NCI-H82 treated with DMSO at 0.1 percent for 48 hours (cell line): ENCODE data around the gene SUSD2.
"Not testable (repeated sequence)": the region's sequence is repeated elsewhere in the genome, so short reads cannot be mapped to it uniquely, and the experiment has no call there.

Experiments
- DNase-seq: peaks from one replicate; lab custom pipeline; 2025; ENCODE audit not compliant: unreplicated experiment; lab: John Stamatoyannopoulos, UW

SUSD2 gene, protein sequence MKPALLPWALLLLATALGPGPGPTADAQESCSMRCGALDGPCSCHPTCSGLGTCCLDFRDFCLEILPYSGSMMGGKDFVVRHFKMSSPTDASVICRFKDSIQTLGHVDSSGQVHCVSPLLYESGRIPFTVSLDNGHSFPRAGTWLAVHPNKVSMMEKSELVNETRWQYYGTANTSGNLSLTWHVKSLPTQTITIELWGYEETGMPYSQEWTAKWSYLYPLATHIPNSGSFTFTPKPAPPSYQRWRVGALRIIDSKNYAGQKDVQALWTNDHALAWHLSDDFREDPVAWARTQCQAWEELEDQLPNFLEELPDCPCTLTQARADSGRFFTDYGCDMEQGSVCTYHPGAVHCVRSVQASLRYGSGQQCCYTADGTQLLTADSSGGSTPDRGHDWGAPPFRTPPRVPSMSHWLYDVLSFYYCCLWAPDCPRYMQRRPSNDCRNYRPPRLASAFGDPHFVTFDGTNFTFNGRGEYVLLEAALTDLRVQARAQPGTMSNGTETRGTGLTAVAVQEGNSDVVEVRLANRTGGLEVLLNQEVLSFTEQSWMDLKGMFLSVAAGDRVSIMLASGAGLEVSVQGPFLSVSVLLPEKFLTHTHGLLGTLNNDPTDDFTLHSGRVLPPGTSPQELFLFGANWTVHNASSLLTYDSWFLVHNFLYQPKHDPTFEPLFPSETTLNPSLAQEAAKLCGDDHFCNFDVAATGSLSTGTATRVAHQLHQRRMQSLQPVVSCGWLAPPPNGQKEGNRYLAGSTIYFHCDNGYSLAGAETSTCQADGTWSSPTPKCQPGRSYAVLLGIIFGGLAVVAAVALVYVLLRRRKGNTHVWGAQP

DNA sequence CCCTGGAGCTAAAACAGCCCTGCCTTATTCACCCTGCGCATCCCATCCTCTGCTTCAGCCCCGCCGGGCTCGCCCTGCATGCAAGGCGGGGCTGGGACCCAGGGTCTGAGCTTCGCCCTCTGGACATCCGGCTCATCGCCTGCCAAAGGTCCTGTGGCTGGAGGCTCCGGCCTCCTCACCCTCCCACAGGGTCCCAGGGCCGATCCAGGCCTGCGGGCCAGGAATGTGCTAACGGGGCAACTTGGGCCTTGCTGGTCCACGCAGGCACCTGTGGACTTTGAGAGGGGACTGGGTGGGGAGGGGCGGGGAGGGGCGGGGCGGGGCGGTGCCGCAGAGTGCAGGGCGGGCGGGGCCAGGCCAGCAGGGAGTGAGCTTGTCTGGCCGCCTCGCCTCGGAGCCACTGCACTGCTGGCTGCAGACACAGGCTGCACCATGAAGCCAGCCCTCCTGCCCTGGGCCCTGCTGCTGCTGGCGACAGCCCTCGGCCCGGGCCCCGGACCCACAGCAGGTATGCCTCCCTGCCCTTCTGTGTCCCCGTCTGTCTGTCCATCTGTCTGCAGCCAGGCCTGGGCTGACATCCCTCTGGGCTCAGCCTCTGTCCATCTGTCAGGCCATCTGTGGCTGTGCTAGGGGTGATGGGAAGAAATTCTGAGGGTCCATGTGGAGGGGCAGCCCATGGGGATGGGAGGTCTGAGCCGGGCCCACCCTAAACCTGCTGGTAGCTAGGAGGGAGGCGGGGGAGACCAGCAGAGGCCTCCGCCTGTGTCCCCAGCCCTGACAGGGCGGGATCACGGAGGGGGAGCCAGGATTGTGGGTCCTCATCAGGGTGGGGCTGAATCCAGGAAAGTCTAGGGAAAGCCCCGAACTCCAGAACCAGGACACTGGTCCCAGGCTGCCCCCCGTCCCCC, at the start of gene SUSD2:
TSS of gene SUSD2 (plus strand) at position 400 of the 908 bp plus-strand sequence. CDS start at position 433, 33 bp downstream.
- DNase-seq: peak; percentile 62

DNA sequence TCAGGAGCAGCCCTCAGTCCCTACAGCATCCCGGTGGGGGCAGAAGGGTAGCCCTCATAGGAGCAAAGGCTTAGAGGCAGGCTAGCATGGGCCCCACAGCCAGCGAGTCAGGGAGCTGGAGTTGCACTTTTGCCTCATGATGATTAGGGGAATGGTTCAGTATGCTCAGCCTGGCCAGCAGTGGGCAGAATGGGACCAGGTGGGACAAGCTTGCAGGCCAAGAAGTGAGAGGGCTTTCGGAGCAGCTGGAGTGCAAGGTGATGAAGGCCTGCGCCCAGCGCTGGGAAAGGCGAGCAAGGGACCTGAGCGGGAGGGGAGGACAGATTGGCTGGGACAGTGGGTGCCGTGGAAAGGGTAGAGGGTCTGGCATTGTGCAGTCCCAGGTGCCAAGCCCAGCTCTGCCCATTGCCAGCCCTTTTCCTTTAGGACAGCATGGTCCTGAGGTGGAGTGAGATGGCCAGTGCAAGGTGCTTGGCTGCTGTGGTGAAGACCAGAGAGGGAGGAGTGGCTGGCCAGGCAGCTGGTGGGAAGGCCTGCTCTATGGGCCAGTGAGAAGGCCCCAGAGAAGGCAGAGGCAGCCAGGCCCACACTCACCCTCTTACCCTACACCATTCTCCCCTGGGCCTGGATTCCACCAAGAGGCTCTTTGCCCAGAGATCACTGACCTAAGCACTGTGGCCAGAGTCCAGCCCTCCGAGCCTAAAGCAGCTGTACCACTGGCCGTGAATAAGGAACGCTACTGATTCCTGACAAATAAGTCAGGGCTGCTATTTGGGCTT, 47.9 kb upstream of the SUSD2 start:
- DNase-seq: no peak

DNA sequence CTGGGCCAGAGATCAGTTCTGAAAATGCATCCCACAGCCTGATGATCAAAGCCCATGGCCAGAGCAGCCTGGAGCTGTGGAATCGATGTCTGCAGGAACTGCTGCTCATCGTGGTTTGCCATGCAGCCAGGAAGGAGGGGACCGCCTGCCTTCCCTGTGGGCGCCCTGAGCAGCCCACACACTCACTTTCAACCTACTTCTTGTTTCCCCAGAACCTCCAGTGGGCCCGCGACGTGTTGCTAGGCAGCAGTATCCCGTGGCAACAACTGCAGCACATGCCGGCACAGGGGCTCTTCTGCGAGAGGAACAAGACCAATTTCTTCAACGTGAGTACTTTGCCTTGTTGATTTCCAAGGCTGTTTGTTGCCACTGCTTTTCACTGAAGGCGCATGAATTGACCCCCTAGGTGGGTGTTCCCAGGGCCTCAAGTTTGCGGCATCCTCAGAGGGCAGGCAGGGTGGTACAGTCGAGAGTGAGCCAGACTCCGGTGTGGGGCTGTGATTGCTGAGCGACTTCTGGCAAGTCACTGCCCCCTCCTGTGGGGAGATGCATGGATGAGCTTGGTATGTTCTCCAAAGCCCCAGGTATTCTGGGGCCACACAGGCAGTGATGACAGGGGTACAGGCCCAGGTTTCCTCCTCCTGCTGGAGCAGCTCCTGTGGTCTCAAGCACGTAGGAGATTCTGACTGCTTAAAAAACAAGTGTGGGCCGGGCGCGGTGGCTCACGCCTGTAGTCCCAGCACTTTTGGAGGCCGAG, 47.0 kb upstream of the SUSD2 start:
- DNase-seq: no peak

DNA sequence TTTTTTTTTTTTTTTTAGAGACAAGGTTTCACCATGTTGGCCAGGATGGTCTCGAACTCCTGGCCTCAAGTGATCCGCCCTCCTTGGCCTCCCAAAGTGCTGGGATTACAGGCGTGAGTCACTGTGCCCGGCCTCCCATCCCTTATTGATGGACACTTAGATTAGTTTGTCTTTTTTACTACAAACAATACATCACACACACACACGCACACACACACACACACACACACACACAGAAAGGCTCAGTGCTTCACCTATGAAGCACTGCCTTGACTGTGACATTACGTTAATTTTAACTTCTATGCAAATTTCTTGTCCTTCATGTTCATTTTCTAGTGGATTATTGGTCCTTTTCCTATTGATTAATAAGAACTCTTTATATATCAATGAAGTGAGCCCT, 44.8 kb upstream of the SUSD2 start:
- not testable (repeated sequence) for DNase-seq

DNA sequence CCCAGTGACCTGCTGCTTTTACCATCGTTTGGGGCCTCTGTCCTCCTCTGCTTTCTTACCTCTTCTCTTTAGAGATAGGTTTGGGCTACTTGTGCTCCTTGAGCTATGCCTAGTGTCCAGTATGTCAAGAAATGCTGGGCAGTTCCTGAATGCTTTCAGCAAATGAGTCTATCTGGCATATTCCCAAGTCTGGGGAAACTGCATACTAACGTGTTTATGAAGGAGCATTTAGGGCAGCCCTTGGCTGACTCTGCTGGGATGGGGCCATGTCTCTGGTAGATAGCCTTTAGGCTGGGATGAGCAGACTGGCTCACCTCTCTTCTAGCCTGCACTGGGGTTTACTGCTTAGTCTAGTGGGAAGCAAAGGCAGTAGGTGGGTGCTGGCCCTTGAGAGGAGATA, 43.7 kb upstream of the SUSD2 start:
- no peak for DNase-seq

DNA sequence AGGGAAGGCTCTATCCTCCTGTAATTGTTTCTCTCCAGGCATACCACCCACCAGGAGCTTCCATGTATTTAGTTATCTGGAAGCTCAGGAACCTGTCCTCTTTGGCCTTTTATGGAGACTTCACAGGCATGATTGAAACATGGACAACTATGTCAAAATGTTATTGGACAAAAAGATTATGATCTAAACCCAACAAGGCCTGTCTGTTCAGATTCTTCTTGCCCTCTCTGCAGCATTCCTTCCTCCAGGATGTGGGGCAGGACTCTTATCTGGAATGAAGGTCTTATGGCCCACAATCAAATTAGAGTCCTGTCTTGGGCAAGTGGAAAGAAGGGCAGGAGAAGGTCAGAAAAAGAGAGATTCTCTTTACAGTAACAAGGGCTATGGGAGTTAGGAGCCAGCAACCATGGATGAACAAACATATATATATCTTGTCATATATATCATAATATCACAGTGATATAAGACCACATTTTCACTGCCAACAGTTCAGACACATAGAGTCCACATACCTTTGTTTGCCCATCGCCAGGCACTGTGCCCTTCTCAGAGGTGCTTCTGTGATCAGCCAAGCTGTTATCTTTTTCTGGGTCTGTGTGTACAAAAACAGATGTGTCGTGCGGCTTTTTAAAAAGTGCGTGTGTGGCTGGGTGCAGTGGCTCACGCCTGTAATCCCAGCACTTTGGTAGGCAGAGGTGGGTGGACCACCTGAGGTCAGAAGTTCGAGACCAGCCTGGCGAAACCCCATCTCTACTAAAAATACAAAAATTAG, 42.5 kb upstream of the SUSD2 start:
- no peak for DNase-seq

DNA sequence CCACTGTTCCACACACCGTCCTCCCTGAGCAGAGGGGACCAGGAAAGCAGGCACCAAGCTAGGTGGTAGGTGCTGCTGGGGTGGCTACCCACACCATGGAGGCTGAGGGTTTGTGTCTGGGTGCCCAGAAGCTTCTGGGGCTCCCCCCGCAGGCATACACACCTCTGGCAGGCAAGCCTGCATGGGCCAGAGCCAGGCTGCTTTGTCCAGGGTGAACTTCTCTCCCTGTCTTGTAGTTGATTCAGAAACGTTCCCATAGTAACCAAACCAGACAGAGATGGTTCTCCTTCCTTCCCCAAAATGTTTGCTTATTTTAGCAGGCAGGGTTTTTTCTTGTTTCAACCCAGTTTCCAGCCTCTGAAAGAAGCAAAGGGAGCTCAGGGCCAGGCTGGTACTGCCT, 40.9 kb upstream of the SUSD2 start:
- no peak for DNase-seq

DNA sequence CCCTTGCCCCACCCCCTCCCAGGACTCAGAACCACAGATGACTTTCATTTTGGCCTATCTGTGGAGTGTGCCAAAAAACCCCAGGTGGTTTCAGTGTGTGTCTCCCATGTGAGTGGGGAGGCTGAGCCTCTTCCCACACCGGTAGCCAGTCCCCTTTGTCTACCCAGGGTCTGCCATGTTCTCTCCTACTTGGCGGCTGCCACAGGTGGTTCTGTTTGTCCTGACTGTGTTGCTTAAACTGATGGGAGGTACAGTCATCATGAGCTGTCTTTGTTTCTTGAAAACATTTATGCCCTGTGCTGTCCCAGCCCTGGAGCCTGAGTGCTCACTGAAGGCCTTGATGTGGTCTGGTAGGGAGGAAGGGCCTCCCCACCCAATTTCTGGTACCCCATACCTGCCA, 39.7 kb upstream of the SUSD2 start:
- no peak for DNase-seq

DNA sequence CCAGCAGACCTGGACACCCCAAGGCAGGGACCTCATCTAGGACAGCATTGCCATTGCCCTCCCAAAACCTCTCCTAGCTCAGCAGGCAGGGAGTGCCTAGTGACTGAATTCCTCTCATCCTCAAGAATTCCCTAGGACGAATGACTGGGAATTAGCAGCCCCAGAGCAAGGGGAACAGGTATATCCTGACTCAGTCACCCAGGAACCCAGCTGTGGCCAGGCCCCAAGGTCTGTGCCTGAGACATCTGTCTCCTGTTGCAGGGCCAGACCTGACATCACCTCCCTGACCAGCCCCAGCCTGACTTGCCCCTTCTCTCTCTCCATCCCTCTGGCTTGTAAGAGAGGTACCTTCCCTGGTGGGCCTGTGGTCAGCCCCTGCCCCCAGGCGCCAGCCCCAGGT, 39.0 kb upstream of the SUSD2 start:
- no peak for DNase-seq

DNA sequence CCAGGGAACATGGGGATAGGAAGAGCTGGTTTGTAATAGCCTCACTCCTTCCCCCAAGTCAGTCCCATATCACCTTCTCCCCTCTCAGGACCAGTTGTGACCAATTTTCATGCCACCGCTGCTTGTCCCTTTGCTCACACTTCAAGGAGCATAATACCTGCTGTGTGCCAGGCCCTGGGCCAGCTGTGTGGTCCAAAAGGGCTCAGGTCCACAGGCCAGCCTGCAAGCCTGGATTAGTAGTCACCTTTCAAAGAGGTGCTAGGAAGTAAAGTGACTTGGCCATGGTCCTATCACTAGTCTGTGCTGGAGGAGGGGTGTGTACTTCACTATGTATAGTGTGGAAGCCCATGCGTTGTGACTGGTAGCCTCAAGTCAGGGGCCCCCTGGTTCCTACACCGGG, 38.5 kb upstream of the SUSD2 start:
- no peak for DNase-seq

DNA sequence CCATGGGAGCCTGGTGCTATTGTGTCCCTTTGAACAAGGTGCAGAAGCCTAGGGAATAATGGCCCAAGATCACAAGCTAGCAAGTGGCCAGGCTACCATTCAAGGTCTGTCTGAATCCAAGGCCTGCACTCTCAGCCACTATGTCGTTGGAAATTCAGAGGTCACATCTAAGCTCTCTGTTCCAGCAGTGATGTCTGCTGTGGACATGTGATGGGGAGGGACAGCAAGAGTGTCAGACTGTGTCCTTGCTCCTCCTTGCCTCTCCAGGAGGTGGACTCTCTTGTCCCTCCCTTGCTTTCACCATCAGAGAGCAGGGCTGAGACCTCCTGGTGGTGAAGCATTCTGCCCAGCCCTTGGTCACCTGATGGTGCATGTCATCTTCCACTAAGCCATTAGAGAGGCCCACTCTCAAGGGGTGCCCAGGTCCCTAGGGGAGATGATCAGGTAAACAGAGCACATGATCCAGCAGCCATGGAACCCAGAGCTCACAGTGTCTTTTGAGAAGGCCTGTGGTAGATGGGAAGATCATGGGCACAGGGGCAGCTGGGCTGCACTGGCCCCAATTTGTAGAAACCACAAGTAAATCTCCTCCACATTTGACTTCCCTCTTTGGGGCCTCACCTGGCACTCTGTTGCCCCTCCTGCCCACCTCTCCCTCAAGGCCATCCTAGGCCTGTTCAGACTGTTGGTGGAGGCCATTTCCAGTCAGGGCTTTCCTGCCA, 37.1 kb upstream of the SUSD2 start:
- no peak for DNase-seq

DNA sequence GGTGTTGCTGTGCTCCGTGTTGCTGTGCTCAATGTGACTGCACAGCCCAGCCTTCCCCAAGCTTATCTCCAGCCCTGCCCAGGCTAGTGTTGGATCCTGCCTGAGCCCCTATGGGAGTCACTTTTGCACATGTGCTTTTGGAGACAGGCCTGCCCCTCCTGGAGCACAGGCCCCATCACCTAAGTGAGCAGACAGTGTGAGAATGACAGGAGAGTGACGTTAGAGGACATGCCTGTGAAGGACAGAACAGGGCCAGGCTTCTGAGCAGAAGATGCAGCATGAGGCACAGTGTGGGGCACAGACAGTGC, 36.6 kb upstream of the SUSD2 start:
- DNase-seq: no peak

DNA sequence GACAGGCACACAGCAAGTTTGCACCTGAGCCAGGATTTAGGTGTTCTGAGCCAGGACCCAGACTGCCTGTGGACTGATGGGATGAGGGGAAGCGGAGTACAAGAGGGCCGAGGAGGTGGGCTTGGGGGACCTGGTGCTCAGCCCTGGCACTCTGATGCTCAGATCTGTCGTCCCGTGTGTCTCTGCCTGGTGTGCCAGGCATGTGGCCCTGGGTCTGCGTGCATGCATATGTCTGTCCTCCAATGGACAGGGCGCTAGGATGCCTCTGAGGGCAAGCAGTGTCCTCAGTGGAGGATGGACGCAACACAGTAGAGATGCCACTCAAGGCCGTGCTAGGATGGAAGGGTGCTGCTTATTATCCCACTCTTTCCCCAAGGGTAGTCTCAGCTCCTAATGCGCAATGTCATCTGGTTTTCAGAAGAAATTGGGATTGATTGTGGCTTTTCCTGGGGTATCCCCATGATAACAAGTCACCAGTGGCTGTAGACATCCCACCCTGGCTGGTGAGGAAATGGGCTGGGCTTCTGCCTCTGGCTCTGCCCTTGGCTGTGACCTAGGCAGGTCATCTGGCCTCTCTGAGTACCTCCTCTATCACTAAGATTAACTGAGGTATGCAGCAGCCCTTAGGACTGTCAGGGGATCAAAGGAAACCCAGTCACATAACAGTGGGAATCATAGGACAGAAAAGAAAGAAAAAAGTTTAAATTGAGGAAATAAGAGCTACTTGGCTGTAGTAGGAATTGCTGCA, 35.7 kb upstream of the SUSD2 start:
- no peak for DNase-seq

DNA sequence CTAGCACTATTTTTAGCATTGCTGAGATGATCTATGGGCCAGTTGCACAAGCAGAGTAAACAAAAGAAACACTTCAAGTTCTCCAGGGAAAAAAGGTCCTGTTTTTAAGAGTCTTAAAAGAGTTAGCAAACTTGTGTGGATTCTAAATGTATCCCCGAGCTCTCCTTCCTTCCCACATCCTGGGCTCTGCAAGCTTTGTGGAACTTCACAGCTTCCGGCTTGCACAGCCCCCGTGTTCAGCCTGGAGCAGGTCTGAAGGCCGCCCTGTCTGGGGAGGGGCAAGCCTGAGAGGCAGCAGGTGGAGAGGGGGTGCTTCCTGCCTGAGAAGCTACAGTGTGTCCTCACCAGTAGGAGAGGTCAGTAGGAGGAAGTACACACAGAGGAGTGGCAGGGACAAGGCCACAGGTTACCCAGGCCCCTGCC, 35.1 kb upstream of the SUSD2 start:
- DNase-seq: no peak

DNA sequence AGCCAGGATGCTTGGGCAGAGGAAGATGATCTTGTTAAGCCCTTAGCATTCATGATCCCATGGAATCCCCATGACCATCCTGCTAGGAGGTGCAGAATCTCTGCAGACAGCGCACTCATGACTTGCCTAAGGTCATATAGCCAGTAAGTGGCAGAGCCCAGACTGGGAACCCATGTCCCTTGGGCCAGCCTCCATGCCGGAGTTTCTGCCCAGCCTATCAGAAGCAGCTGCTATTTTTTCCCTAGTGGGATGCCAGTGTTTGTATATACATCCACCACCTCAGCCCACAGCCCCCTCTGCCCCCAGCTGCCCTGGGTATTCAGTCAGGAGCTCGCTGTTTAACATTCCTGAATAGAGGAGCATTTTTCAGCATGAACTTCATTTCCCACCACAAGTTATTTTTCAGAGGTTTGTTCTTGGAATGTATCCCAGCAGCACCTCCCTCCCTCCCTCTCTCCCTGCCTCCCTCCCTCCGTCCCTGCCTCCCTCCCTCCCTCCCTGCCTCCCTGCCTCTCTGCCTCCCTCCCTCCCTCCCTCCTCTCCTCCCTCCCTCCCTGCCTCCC, 34.4 kb upstream of the SUSD2 start:
- DNase-seq: no peak

DNA sequence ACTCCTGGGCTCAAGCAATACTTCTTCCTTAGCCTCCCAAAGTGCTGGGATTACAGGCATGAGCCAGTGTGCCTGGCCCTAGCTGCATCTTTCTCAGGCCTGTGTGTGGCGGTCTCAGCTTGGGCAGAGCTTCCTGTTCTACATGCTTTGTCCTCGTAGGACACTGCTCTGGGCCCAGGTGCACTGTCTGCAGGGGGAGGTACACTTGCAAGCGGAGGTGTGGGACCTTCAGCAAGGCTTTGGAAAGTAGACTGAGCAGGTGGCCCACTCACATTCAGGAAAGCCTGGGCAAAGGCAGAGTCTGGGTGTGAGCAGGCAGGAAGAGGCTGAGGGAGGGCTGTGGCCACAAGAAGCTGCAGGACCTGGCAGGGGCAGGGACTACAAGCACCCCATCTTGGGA, 33.6 kb upstream of the SUSD2 start:
- no peak for DNase-seq
